Measurements from ENCODE around the gene ATAD3C. TPM values are rescaled to one million over a fixed set of nuclear protein-coding genes. Genes with fewer than 3 reads are reported as not detected.

ATAD3C gene
- polyA plus RNA-seq, 1 donor (not counting 4 experiments of a cell fraction or from before 2014, with no cell fraction given), result 0.39 TPM

- FAIRE-seq (no peak), DNase-seq (ENCODE audit: low read depth, low spot score) (no peak)
- Histone ChIP-seq H3K9me3 (ENCODE audit: control insufficient read depth, low read depth, low read length) (no peaks in the 10 kb centered on the region), H3K27ac (ENCODE audit: control insufficient read depth, insufficient read depth, low read length) (no peak overlapping the region), H3K27me3 (ENCODE audit: control insufficient read depth, extremely low read depth, insufficient read depth, low read length) (no peaks in the 10 kb centered on the region), H3K79me2 (ENCODE audit: control insufficient read depth, insufficient read depth, low read length) (no peaks in the 10 kb centered on the region), H3K9ac (ENCODE audit: control insufficient read depth, extremely low read depth, insufficient read depth, low read length) (no peak overlapping the region), H3K4me1 (ENCODE audit: control insufficient read depth, extremely low read depth, insufficient read depth, low read length) (peaks cover 19% of the 10 kb centered on the region), H4K20me1 (ENCODE audit: control insufficient read depth, extremely low read depth, insufficient read depth, low read length) (peaks cover 2% of the 10 kb centered on the region), H3K4me2 (ENCODE audit: control insufficient read depth, extremely low read depth, insufficient read depth, low read depth, low read length) (no peak overlapping the region), H3K4me3 (ENCODE audit: control insufficient read depth in 2 of 3, extremely low read depth in 1 of 3, insufficient read depth in 2 of 3, low read depth in 1 of 3, low read length in 3 of 3) (no peak overlapping the region), H2AFZ (ENCODE audit: control insufficient read depth, low read length) (no peak overlapping the region), H3K9me1 (ENCODE audit: control insufficient read depth, extremely low read depth, insufficient read depth, low read length) (no peaks in the 10 kb centered on the region), H3K36me3 (ENCODE audit: control insufficient read depth in 2 of 2, extremely low read depth in 1 of 2, insufficient read depth in 2 of 2, low read length in 2 of 2) (no peaks in the 10 kb centered on the region)
- TF ChIP-seq EZH2 (IDR thresholded peaks at IDR 0.05; ENCODE audit: low read length), result no peak
- TF ChIP-seq, protein P1, sequence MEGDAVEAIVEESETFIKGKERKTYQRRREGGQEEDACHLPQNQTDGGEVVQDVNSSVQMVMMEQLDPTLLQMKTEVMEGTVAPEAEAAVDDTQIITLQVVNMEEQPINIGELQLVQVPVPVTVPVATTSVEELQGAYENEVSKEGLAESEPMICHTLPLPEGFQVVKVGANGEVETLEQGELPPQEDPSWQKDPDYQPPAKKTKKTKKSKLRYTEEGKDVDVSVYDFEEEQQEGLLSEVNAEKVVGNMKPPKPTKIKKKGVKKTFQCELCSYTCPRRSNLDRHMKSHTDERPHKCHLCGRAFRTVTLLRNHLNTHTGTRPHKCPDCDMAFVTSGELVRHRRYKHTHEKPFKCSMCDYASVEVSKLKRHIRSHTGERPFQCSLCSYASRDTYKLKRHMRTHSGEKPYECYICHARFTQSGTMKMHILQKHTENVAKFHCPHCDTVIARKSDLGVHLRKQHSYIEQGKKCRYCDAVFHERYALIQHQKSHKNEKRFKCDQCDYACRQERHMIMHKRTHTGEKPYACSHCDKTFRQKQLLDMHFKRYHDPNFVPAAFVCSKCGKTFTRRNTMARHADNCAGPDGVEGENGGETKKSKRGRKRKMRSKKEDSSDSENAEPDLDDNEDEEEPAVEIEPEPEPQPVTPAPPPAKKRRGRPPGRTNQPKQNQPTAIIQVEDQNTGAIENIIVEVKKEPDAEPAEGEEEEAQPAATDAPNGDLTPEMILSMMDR (optimal IDR thresholded peaks at IDR 0.05 in 1 of 3, IDR thresholded peaks at IDR 0.05 in 1 of 3, conservative IDR thresholded peaks at IDR 0.05 in 1 of 3; ENCODE audit: extremely low read depth in 1 of 3, insufficient read depth in 2 of 3, low read length in 3 of 3), result no peak
- dilution Hi-C loops (cut with MboI; ENCODE audit: extremely low pct_ligation_motif_present, low sequenced_read_pairs), result no loop called here
Observed at GRCh38 chr1:1438531-1439381, 10.7 kb upstream of the ATAD3C start.

- Histone ChIP-seq H2AFZ (ENCODE audit: control insufficient read depth, low read length) (no peak overlapping the region), H3K9ac (ENCODE audit: control insufficient read depth, extremely low read depth, insufficient read depth, low read length) (no peak overlapping the region), H3K27me3 (ENCODE audit: control insufficient read depth, extremely low read depth, insufficient read depth, low read length) (no peaks in the 10 kb centered on the region), H3K79me2 (ENCODE audit: control insufficient read depth, insufficient read depth, low read length) (no peaks in the 10 kb centered on the region), H3K9me1 (ENCODE audit: control insufficient read depth, extremely low read depth, insufficient read depth, low read length) (no peaks in the 10 kb centered on the region), H3K4me3 (ENCODE audit: control insufficient read depth in 2 of 3, extremely low read depth in 1 of 3, insufficient read depth in 2 of 3, low read depth in 1 of 3, low read length in 3 of 3) (no peak overlapping the region), H3K36me3 (ENCODE audit: control insufficient read depth in 2 of 2, extremely low read depth in 1 of 2, insufficient read depth in 2 of 2, low read length in 2 of 2) (no peaks in the 10 kb centered on the region), H3K9me3 (ENCODE audit: control insufficient read depth, low read depth, low read length) (no peaks in the 10 kb centered on the region), H3K27ac (ENCODE audit: control insufficient read depth, insufficient read depth, low read length) (no peak overlapping the region), H3K4me2 (ENCODE audit: control insufficient read depth, extremely low read depth, insufficient read depth, low read depth, low read length) (no peak overlapping the region), H3K4me1 (ENCODE audit: control insufficient read depth, extremely low read depth, insufficient read depth, low read length) (peaks cover 9% of the 10 kb centered on the region), H4K20me1 (ENCODE audit: control insufficient read depth, extremely low read depth, insufficient read depth, low read length) (peaks cover 2% of the 10 kb centered on the region)
- no peak for TF ChIP-seq EZH2 (IDR thresholded peaks at IDR 0.05; ENCODE audit: low read length)
- TF ChIP-seq, protein P1 (optimal IDR thresholded peaks at IDR 0.05 in 1 of 3, IDR thresholded peaks at IDR 0.05 in 1 of 3, conservative IDR thresholded peaks at IDR 0.05 in 1 of 3; ENCODE audit: extremely low read depth in 1 of 3, insufficient read depth in 2 of 3, low read length in 3 of 3), result no peak
- DNase-seq (ENCODE audit: low read depth, low spot score) (no peak), FAIRE-seq (no peak)
- dilution Hi-C loops (cut with MboI; ENCODE audit: extremely low pct_ligation_motif_present, low sequenced_read_pairs), result no loop called here
Observed at GRCh38 chr1:1439546-1440261, 9.8 kb upstream of the ATAD3C start.
